ENCODE data around the gene TMEM26. TPM values are rescaled to one million over a fixed set of nuclear protein-coding genes. Genes with fewer than 3 reads are reported as not detected.

Gene TMEM26
- not detected in 2 replicates for total RNA-seq (2014; rRNA removed; shearing (Covaris generic))
- polyA plus RNA-seq (2014; cell fraction: nucleus; rRNA removed): not detected in 2 replicates

DNA sequence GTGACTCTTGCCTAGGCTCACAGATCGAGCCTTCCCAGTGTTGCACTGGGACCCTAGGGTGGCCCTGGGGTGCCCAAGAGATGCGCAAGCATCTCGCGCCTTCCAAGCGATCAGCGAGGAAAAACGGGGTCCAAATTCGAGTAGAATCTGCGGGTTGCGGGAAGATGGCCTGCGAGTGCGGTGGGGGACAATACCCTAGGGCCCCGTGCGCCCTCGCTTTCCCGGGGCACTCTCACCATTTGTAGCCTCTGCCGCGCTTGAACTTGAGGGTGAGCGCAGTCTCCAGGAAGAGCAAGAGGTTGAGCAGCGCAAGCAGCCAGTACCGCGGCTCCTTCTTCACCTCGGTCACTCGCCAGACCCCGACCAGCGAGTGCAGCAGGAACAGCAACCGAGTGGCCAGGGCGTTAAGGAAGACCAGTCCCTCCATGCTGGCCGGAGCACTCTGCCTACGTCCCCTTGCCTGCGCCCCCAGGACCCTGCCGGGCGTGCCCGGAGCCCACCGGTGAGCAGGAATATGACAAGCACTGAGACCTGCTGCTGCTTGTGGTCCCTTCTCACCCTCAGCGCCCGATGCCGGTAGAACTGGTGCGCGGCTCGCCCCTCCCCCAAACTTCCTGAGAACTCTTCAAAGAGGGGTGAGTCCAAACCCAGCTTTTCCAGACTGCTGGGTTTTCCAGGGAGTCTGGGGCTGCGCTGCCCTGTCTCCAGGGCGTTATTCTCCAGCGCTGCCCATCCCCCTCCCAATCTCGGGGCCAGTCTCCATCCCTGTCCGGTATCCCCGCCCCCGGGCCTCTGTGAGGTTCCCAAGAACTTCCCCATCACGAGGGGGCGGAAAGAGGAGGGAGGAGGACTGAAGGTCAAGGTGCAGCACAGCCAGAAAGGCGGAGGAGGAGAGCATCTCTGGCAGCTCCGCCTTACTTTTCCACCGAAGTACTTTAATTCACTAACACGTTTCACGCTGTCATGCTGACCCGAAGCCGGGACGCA, at the start of gene TMEM26:
Gene TMEM26 (minus strand): TSS at position 727 of the 987 bp plus-strand sequence. CDS start 300 bp downstream, at position 427.
- no peak for DNase-seq (ENCODE audit: extremely low read depth, low read depth)

DNA sequence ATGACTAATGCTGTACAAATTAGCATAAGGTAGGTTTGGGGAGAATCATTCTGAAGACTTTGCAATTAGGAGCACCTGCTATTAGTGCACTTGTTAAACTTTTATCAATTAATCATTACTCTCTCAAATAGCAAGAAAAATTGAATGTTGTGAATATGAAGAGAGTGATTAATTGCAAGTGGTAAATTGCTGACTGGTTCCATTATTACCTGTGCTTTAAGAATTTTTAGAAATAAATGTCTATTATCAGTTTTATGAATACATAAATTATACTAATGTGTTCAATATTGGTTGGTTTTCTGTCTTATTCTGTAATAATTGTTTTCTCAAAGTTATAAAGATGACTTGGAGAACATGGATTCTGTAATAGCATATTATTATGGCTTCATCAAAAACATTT, 47.3 kb upstream of the TMEM26 start:
- DNase-seq (ENCODE audit: extremely low read depth, low read depth): no peak

DNA sequence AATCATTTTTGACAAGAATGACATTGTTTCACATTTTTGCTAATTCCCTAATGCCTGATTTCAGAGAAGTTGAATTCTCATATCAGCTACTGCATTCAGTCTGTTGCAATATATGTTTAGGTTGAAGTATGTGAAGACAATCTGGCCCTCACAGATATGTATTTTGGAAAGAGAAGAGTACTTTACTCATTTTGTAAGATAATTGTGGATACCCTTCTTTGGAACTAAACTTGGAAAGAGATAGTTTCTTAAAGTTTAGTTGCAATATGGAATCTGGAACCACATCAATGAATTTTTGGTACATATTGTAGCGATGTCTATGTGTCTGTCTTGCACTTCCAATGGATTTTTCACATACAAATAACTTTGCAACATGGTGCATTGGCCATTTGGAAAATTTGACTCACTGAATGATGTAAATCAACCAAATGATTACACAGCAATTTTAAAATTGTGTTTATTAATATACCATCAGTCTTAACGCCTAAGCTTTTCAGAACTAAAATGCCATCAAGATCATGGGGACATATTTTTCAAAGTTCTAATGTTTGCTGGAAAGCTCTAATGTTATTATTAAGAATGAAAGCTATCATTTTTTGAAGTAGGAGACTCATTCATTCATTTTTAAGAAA, 39.3 kb upstream of the TMEM26 start:
- no peak for DNase-seq (ENCODE audit: extremely low read depth, low read depth)

DNA sequence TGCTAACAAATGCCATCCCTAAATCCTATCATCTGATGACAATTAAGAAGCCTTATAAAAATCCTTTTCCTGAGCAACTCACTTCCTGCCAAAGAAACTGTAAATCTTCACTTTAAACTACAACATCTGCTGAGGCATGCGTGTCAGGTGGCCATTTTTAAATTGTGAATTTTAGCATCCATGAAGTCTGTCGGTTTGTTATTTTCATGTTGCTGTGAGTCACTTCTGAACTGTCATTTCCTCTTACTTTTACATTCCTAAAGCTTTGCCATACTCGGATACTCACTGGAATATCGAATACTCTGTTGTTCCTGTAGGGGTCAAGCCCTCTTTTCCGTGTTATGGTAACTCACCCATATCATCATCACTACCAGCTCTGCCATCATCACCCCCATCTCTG, 34.3 kb upstream of the TMEM26 start:
- DNase-seq (ENCODE audit: extremely low read depth, low read depth): no peak

DNA sequence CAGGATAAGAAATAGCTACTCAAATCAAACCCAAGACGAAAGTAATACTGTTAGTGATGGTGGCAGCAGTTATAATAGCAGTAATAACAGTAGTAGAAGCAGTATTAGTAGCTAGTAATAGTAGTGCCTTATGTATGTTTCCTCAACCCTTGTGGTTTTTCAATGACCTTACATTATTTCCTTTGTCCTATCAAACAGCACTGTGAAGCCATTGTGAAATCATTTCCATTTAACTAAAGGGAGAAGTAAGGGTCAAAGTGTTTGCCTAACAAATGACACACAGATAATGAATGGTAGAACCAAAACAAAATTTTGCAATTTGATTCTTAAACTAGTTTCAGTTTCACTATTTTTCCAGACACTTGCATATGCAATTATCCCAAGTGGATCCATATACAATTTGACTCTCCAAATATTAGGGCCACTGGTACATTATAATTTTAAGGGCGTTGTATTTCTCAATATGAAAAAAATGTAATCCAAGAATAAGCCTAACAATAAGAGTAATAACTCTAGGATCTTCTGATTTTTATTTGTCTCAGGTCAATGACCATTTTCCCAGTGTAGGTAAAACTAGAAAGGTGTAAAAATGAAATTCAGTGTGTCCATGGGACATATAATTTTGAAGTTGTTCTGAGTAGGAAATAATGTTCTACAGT, 33.7 kb upstream of the TMEM26 start:
- no peak for DNase-seq (ENCODE audit: extremely low read depth, low read depth)

DNA sequence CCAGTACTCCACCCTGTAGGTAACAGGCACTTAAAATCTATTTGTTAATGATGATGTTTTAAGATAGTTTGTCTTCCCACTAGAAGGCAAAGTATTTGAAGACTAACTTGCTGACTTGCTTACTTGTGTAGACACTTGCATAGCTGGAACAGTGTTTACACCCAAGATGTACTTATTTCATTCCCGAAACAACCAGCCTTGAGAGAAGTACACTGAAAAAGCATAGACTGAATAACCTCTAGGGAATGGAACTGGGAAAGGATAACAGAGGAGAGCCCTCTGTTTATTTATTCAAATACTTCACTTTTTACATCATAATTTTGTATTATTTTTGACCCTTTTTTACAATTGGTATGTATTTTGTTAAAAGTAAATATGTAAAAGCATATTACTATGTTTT, 33.1 kb upstream of the TMEM26 start:
- DNase-seq (ENCODE audit: extremely low read depth, low read depth): no peak

DNA sequence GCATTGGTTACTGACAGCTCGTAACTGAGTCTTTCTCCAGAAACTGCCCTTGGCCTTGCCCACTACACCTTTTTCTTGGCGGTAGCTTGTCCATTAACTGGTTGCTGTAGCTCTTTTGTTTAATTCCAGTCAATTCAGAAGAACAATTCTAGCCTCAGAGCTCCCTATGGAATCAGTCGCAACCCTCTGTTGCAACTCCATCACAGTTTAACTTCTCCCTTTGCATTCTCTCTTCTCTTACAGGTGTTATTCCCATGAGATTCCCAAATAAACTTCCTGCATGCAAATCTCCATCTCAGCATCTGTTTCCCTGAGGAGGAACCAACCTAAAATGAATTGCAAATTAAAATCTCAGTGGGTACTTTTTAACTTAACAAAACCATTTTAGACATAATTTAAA, 28.4 kb upstream of the TMEM26 start:
- DNase-seq (ENCODE audit: extremely low read depth, low read depth): no peak

DNA sequence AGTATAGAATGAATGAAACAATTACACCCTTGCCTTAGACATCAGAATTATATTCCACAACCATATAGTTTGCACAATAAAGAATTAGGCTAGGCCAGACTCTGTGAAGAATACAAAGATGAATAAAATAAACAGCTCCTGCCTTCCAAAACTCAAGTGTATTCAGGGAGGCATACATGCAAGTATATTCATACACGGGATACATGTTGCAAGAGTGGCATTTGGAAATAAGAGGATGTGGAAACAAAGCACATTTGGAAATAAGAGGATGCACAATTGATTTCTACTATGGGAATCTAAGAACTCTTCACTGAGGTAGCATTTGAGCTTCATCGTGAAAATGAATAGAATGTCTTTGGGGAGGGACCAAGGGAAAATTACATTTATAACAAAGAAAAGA, 27.0 kb upstream of the TMEM26 start:
- no peak for DNase-seq (ENCODE audit: extremely low read depth, low read depth)

DNA sequence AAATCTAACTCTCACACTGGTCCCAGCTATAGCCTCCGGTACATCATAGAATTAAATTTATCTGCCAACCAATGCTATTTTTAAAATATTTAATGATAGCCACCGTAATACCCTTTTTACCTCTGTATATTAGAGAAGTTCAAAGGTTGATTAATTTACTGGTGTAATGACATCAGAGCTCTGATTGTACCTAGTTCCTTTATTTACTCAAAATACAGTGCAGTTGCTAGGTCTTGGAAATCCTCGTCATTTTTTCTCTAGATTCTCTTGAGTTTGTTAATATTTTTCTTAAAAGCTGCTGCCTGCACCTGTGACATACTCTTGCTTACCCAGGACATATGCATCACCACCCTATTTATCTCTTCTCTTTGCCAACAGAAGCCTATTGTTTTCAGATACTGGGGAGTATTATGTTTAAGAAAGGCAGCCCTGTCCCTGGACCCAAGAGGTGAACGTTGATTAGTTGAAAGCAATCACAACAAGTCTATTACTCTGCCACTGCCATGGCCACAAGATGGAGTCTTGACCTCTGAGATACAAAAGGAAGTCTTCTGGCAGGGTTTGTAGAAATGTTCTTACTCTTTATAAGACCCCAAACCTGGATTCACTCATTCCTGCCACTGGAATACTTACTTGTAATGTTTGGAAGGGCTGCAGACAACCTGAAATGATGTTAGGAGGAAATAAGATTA, 25.6 kb upstream of the TMEM26 start:
- DNase-seq (ENCODE audit: extremely low read depth, low read depth): no peak

DNA sequence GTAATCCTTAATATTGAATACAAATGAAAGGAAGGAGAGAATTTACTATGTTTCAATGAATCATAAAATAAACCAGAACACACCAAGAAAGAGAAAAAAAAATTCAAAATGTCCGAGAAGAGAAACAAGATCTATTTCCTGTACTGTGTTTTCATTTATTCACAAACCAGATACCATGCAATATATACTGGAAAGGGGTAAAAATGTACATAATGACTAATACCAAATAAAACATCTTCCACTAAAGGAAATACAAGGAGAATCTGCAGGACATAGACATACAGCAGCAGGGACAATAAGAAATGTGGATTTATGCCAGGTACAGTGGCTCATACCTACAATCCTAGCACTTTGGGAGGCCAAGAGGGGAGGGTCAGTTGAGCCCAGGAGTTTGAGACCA, 24.3 kb upstream of the TMEM26 start:
- DNase-seq (ENCODE audit: extremely low read depth, low read depth): no peak

DNA sequence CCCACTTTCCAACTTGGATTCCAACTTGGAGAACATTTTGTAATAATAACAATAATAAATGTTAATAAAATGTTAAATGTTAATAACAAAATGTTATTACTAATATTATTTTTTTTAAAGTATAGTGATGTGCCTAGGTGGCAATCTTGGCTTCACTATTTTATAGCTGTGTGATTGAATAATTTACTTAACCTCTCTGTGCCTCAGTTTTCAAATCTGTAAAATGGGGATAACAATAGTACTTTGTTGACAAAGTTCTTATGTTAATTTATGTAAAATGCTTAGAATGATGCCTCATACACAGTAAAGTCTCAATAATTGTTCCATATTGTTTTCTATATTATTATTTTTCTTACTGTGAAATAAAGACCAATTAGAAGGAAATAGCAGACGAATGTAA, 23.3 kb upstream of the TMEM26 start:
- no peak for DNase-seq (ENCODE audit: extremely low read depth, low read depth)

DNA sequence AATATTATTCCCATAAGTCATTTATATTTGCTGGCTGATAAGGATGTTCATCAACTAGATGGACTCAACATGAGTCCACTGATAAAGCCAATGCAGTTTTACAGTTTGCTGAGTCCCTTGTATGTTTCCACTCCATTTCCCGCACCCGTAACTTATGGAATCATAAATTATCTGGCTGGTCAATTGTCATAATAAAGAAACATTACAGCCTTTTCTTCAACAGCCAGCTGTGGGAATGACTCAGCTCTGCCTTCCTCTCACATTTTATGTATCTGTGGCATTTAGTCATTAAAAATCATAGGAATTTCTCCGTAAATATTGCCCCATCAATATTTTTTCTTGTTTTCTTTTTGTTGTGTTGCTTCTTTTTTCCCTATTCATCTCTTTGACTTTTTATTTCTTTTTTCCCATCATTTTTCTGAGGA, 22.3 kb upstream of the TMEM26 start:
- no peak for DNase-seq (ENCODE audit: extremely low read depth, low read depth)

DNA sequence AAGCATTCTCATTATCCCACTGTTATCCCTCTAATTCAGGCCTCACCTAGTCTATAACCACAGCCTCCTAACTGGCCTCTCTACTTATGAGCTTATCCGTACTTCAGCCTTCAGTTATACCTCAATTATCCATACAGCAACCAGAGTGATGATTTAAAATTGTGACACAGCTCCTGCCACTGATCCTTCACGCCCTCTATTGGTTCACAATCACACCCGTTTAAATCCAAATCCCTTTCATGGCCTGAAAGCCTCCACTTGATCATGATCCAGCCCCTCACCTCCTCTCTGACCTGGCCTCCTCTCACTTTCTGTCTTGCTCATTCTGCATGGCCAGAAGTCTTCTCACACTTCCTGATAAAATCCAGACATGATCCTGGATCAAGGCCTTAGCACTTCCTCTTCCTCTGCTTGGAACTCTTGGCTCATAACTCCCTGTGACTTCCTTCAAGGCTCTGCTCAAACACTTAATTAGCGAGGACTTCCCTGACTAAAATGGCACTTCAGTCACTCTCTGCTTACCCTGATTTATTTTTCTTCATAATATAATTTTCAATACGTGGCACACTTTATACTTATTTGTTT, 19.0 kb upstream of the TMEM26 start:
- no peak for DNase-seq (ENCODE audit: extremely low read depth, low read depth)

DNA sequence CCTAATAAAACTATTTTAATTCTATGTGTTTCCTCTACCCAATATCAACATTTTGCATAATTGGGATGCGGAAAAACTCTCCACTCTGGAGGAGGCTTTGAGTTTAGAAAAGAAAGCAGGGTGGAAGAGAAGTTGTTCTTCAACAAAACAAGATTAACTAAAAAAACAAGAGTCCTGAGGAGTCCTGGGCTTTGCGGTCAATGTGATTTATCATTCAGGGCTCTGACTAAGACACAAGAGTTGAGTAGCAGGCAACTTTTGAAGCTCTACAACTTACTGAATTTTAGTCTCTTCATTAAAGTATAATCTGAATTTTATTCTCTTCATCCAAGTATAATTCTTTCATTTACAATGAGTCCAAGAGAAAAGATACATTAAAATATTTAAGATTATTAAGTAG, 18.3 kb upstream of the TMEM26 start:
- no peak for DNase-seq (ENCODE audit: extremely low read depth, low read depth)

DNA sequence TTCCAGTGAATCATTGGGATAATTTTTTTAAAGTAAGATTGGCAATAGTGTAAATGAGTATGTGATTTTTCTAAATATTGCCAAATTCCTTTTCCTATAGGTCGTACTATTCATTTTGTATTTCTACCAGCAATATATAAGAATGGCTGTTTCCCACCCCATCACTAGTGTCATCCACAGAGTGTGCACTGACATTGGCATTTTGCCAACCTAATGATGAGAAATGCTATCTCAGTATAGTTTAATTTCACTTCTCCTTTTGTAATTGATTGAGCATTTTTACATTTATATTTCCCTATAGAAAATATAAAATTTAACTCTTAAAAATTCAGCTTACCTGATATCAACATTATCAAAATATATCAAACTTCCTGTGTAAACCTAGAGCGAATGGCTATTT, 17.6 kb upstream of the TMEM26 start:
- DNase-seq (ENCODE audit: extremely low read depth, low read depth): no peak

DNA sequence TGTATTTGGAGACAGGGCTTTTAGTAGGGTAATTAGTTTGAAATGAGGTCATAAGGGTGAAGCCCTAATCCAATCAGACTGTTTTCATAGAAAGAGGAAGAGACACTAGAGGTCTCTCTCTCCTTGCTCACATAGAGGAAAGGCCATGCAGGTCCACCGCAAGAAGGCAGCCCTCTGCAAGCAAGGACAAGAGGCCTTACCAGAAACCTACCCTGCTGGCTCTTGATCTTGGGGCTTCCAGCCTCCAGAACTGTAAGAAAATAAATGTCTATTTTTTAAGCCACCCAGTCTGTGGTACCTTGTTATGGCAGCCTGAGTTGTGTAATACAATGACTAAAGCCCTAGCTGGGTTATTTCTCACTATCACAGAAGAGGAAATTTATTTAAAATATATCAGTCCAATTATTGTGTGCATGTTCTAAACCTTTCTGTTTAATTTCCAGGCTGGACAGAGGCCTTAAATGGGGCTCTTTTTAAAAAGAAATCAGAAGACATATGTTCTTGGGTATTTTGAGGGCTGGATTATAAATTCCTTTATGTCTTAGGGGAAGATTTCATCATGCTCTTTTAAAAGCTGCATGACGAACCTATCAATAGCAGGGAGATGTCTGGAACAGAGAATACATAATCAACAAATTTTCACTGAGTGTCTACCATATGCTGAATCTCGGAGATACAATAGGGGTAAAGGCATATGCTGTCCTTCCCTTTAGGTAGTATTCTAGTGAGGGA, 12.9 kb upstream of the TMEM26 start:
- no peak for DNase-seq (ENCODE audit: extremely low read depth, low read depth)

DNA sequence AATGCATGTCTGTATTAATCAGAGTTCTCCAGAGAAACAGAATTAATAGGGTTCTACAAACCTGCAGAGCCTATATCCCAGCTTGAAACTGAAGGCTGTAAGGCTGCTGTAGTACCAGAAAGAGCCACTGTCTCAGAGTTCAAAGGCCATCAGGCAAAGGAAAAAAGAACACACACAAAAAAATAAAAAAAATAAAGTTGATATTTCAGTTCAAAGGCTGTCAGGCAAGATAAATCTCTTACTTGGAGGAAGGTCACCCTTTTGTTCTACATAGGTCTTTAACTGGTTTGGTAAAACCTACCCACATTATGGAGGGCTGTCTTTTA, 12.0 kb upstream of the TMEM26 start:
- DNase-seq (ENCODE audit: extremely low read depth, low read depth): no peak

DNA sequence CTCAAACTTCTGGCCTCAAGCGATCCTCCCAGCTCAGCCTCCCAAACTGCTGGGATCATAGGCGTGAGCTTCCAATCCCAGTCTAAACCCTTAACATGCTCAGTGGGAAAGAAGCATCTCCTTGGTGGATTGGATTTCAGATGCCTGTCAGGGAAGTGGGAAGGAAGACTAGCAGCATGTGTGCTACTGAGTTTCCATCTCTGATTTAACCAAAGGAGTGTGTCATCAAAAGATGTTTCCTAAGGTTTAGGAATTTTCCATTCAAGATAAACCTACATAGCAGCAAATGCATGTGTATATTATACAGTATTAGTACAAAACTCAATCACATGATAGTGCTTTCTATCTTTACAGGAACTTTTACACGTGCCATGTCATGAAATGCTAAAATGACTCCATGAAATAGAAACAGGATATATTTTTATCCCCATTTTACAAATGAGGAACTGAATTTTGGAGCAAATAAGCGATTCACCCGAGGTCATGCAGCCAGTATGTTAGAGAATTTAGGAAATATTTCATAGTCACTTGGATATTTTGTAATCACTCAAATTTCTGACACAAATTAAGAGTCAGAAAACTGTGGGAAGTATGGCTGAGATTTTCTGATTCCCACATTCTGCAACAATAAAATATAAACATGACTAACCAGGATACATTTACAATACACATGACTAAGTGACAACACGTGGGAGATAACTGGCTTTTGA, 11.4 kb upstream of the TMEM26 start:
- DNase-seq (ENCODE audit: extremely low read depth, low read depth): no peak

Measured in NCI-H460 (cell line).